ENCODE data around the gene TMEM183A.

TMEM183A gene

DNA sequence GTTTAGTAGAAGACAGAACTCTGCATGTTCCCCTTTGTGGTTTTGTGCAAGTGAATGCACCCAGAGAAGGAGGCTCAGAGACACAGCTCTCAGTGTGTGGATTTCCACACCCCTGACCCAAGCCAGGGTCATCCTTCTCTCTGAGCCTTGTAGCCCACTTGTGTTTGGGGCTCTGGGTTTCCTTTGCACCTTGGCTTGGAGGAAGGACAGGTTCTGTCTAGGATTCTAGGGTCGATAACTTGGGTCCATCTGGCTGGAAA, 51.4 kb downstream of the TMEM183A start:
- peaks cover 8% of the 10 kb centered on the region for H3K36me3 ChIP-seq (ENCODE audit: control insufficient read depth, insufficient read depth, low read length)

DNA sequence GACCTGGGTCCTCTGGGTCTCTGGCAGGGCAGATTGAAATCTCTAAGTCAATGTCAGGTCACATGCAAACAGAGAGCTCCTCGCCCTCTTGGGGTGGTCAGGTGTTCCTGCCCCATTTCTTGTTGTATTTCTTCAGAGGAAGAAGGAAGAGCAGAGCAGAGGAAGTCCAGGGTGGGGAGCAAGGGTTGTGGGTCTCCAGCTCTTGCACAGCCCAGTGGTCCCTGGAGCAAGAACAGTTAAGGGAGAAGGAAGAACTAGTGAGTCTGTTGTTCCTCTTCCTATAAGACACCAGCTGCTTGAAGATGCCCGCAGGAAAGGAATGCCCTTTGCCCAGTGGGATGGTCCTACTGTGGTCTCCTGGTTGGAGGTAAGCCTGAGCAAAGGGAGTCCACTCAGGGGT, 52.3 kb downstream of the TMEM183A start:
- H3K9ac ChIP-seq (ENCODE audit: low read length) = no peak overlapping the region
- H3K27me3 ChIP-seq (ENCODE audit: control insufficient read depth, insufficient read depth, low read length) = no peaks in the 10 kb centered on the region
- no peak overlapping the region for H3K4me3 ChIP-seq (ENCODE audit: low read depth, low read length)
- H3K4me1 ChIP-seq (ENCODE audit: control insufficient read depth, insufficient read depth, low read length) = peaks cover 21% of the 10 kb centered on the region
- no peak overlapping the region for H3K27ac ChIP-seq (ENCODE audit: low read depth, low read length)
- peaks cover 5% of the 10 kb centered on the region; the same call in 1 of the 2 replicates for H3K9me3 ChIP-seq (ENCODE audit: control insufficient read depth, insufficient read depth, low read depth, low read length)
- H3K36me3 ChIP-seq (ENCODE audit: control insufficient read depth, insufficient read depth, low read length) = peaks cover 8% of the 10 kb centered on the region

More for the DNA sequence above, 51.4 kb downstream of the TMEM183A start:
- Histone ChIP-seq H3K27ac (ENCODE audit: low read depth, low read length) (no peak overlapping the region), H3K4me1 (ENCODE audit: control insufficient read depth, insufficient read depth, low read length) (peaks cover 30% of the 10 kb centered on the region), H3K4me3 (ENCODE audit: low read depth, low read length) (no peak overlapping the region), H3K9ac (ENCODE audit: low read length) (no peak overlapping the region), H3K9me3 (ENCODE audit: control insufficient read depth, insufficient read depth, low read depth, low read length) (peaks cover 5% of the 10 kb centered on the region; the same call in 1 of the 2 replicates), H3K27me3 (ENCODE audit: control insufficient read depth, insufficient read depth, low read length) (no peaks in the 10 kb centered on the region)

DNA sequence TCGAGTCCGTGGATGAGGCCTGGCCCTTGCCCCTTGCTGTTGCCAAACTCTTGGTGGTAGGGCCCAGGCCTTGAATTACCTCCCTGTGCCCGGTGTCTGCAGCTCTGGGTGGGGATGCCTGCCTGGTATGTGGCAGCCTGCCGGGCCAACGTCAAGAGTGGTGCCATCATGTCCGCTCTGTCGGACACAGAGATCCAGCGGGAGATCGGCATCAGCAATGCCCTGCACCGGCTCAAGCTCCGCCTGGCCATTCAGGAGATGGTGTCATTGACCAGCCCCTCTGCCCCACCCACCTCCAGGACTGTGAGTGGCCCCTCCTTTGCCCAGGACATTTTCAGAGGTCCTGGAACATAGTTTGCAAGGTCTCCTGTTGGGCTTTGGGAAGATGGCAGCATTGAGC, 52.9 kb downstream of the TMEM183A start:
- Histone ChIP-seq H3K36me3 (ENCODE audit: control insufficient read depth, insufficient read depth, low read length) (peaks cover 8% of the 10 kb centered on the region), H3K9ac (ENCODE audit: low read length) (no peak overlapping the region), H3K4me3 (ENCODE audit: low read depth, low read length) (no peak overlapping the region), H3K27me3 (ENCODE audit: control insufficient read depth, insufficient read depth, low read length) (no peaks in the 10 kb centered on the region), H3K9me3 (ENCODE audit: control insufficient read depth, insufficient read depth, low read depth, low read length) (peaks cover 5% of the 10 kb centered on the region; the same call in 1 of the 2 replicates), H3K4me1 (ENCODE audit: control insufficient read depth, insufficient read depth, low read length) (peaks cover 15% of the 10 kb centered on the region), H3K27ac (ENCODE audit: low read depth, low read length) (no peak overlapping the region)

GRCh38 chr1:203063287-203063686, 56.1 kb downstream of the TMEM183A start:
- no peak overlapping the region for H3K27ac ChIP-seq (ENCODE audit: low read depth, low read length)
- H3K27me3 ChIP-seq (ENCODE audit: control insufficient read depth, insufficient read depth, low read length) = no peaks in the 10 kb centered on the region
- H3K9me3 ChIP-seq (ENCODE audit: control insufficient read depth, insufficient read depth, low read depth, low read length) = peaks cover 5% of the 10 kb centered on the region; the same call in 1 of the 2 replicates
- no peak overlapping the region for H3K9ac ChIP-seq (ENCODE audit: low read length)
- H3K4me1 ChIP-seq (ENCODE audit: control insufficient read depth, insufficient read depth, low read length) = no peaks in the 10 kb centered on the region; the same call in 1 of the 2 replicates
- H3K4me3 ChIP-seq (ENCODE audit: low read depth, low read length) = no peak overlapping the region
- H3K36me3 ChIP-seq (ENCODE audit: control insufficient read depth, insufficient read depth, low read length) = peaks cover 9% of the 10 kb centered on the region

- Histone ChIP-seq H3K9ac (ENCODE audit: low read length) (no peak overlapping the region), H3K9me3 (ENCODE audit: control insufficient read depth, insufficient read depth, low read depth, low read length) (peaks cover 5% of the 10 kb centered on the region; the same call in 1 of the 2 replicates), H3K27me3 (ENCODE audit: control insufficient read depth, insufficient read depth, low read length) (no peaks in the 10 kb centered on the region), H3K4me1 (ENCODE audit: control insufficient read depth, insufficient read depth, low read length) (no peaks in the 10 kb centered on the region), H3K36me3 (ENCODE audit: control insufficient read depth, insufficient read depth, low read length) (peaks cover 9% of the 10 kb centered on the region), H3K27ac (ENCODE audit: low read depth, low read length) (no peak overlapping the region), H3K4me3 (ENCODE audit: low read depth, low read length) (no peak overlapping the region)
These were observed 58.0 kb downstream of the TMEM183A start for GRCh38 chr1:203065191-203065590.

DNA sequence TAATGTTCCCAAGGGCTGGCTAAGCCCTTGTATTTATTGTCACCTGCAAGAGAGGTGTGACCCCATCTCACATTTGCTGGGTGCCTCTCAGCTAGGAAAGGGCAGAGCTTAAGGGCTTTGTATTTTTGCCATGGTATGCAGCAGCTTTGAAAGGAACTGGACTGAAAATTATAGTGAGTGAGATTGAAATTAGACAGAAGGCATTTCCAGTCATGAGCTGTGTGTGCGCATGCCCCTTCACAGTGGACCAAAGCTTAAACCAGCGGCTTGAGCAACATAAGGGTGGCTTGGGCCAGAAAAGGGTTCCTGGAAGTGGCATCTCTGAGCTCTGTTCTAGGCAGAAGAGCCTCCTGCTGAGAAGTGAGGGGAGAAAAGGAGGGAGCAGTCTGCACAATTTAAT, 58.8 kb downstream of the TMEM183A start:
- Histone ChIP-seq H3K4me3 (ENCODE audit: low read depth, low read length) (no peak overlapping the region), H3K4me1 (ENCODE audit: control insufficient read depth, insufficient read depth, low read length) (no peaks in the 10 kb centered on the region), H3K27me3 (ENCODE audit: control insufficient read depth, insufficient read depth, low read length) (no peaks in the 10 kb centered on the region), H3K27ac (ENCODE audit: low read depth, low read length) (no peak overlapping the region), H3K9me3 (ENCODE audit: control insufficient read depth, insufficient read depth, low read depth, low read length) (peaks cover 4% of the 10 kb centered on the region; the same call in 1 of the 2 replicates), H3K9ac (ENCODE audit: low read length) (no peak overlapping the region), H3K36me3 (ENCODE audit: control insufficient read depth, insufficient read depth, low read length) (peaks cover 7% of the 10 kb centered on the region)

GRCh38 chr1:203066965-203067364, 59.8 kb downstream of the TMEM183A start:
- Histone ChIP-seq H3K27ac (ENCODE audit: low read depth, low read length) (no peak overlapping the region), H3K27me3 (ENCODE audit: control insufficient read depth, insufficient read depth, low read length) (no peaks in the 10 kb centered on the region), H3K4me1 (ENCODE audit: control insufficient read depth, insufficient read depth, low read length) (no peaks in the 10 kb centered on the region), H3K4me3 (ENCODE audit: low read depth, low read length) (no peak overlapping the region), H3K36me3 (ENCODE audit: control insufficient read depth, insufficient read depth, low read length) (peaks cover 8% of the 10 kb centered on the region; the same call in 1 of the 2 replicates), H3K9ac (ENCODE audit: low read length) (no peak overlapping the region), H3K9me3 (ENCODE audit: control insufficient read depth, insufficient read depth, low read depth, low read length) (no peaks in the 10 kb centered on the region)

- Histone ChIP-seq H3K4me3 (ENCODE audit: low read depth, low read length) (no peak overlapping the region), H3K27ac (ENCODE audit: low read depth, low read length) (no peak overlapping the region), H3K4me1 (ENCODE audit: control insufficient read depth, insufficient read depth, low read length) (0 out of 2 replicates have a peak, but pooled peaks cover 3% of the 10 kb centered on the region), H3K27me3 (ENCODE audit: control insufficient read depth, insufficient read depth, low read length) (peaks cover 8% of the 10 kb centered on the region), H3K36me3 (ENCODE audit: control insufficient read depth, insufficient read depth, low read length) (peaks cover 9% of the 10 kb centered on the region; the same call in 1 of the 2 replicates), H3K9me3 (ENCODE audit: control insufficient read depth, insufficient read depth, low read depth, low read length) (no peaks in the 10 kb centered on the region), H3K9ac (ENCODE audit: low read length) (no peak overlapping the region)
These were observed 62.0 kb downstream of the TMEM183A start for GRCh38 chr1:203069030-203069747.

GRCh38 chr1:203072002-203072602, 64.9 kb downstream of the TMEM183A start:
- H3K27me3 ChIP-seq (ENCODE audit: control insufficient read depth, insufficient read depth, low read length) = peaks cover 37% of the 10 kb centered on the region
- no peak overlapping the region for H3K27ac ChIP-seq (ENCODE audit: low read depth, low read length)
- H3K36me3 ChIP-seq (ENCODE audit: control insufficient read depth, insufficient read depth, low read length) = peaks cover 9% of the 10 kb centered on the region; the same call in 1 of the 2 replicates
- no peak overlapping the region for H3K4me3 ChIP-seq (ENCODE audit: low read depth, low read length)
- no peaks in the 10 kb centered on the region for H3K9me3 ChIP-seq (ENCODE audit: control insufficient read depth, insufficient read depth, low read depth, low read length)
- H3K9ac ChIP-seq (ENCODE audit: low read length) = no peak overlapping the region
- H3K4me1 ChIP-seq (ENCODE audit: control insufficient read depth, insufficient read depth, low read length) = peaks cover 6% of the 10 kb centered on the region; the same call in 1 of the 2 replicates

GRCh38 chr1:203072911-203073310, 65.7 kb downstream of the TMEM183A start:
- Histone ChIP-seq H3K9ac (ENCODE audit: low read length) (no peak overlapping the region), H3K27ac (ENCODE audit: low read depth, low read length) (no peak overlapping the region), H3K27me3 (ENCODE audit: control insufficient read depth, insufficient read depth, low read length) (peaks cover 45% of the 10 kb centered on the region), H3K36me3 (ENCODE audit: control insufficient read depth, insufficient read depth, low read length) (peaks cover 6% of the 10 kb centered on the region; the same call in 1 of the 2 replicates), H3K4me3 (ENCODE audit: low read depth, low read length) (no peak overlapping the region), H3K9me3 (ENCODE audit: control insufficient read depth, insufficient read depth, low read depth, low read length) (no peaks in the 10 kb centered on the region), H3K4me1 (ENCODE audit: control insufficient read depth, insufficient read depth, low read length) (peaks cover 6% of the 10 kb centered on the region; the same call in 1 of the 2 replicates)

- H3K9me3 ChIP-seq (ENCODE audit: control insufficient read depth, insufficient read depth, low read depth, low read length) = no peaks in the 10 kb centered on the region
- H3K27ac ChIP-seq (ENCODE audit: low read depth, low read length) = no peak overlapping the region
- H3K36me3 ChIP-seq (ENCODE audit: control insufficient read depth, insufficient read depth, low read length) = peaks cover 6% of the 10 kb centered on the region; the same call in 1 of the 2 replicates
- H3K4me1 ChIP-seq (ENCODE audit: control insufficient read depth, insufficient read depth, low read length) = peaks cover 6% of the 10 kb centered on the region; the same call in 1 of the 2 replicates
- H3K4me3 ChIP-seq (ENCODE audit: low read depth, low read length) = no peak overlapping the region
- H3K9ac ChIP-seq (ENCODE audit: low read length) = no peak overlapping the region
- H3K27me3 ChIP-seq (ENCODE audit: control insufficient read depth, insufficient read depth, low read length) = peaks cover 50% of the 10 kb centered on the region
These were observed 66.3 kb downstream of the TMEM183A start for GRCh38 chr1:203073469-203073868.
